Raji (cell line): ENCODE results near the gene OR6N2.

Experiments
- POLR2A ChIP-seq: IDR thresholded peaks from 2 replicates; pipeline ENCODE4 v1.6.1; 2011; ENCODE audit warnings: low read depth, low read length, control low read depth; ENCODE audit not compliant: insufficient read depth

Gene OR6N2

DNA sequence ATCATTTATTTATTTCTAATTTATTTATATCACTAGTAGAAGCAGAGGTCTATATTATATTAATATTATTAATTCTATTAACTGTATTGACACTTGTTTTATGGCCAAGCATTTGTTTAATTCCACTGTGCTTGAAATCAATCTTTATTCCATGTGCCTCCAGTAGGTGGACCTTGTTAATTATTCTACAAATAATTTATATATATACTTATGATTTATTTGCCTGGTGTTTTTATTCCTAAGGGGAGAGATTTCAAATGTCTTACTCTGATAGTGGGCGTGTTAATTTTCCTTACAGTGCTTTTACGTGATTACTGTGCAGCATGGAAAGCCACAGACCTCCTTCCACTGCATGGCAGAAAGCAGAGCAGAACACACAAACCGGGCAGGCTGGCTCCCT lies 17.5 kb upstream of the OR6N2 start:
- no peak for TF ChIP-seq POLR2A

DNA sequence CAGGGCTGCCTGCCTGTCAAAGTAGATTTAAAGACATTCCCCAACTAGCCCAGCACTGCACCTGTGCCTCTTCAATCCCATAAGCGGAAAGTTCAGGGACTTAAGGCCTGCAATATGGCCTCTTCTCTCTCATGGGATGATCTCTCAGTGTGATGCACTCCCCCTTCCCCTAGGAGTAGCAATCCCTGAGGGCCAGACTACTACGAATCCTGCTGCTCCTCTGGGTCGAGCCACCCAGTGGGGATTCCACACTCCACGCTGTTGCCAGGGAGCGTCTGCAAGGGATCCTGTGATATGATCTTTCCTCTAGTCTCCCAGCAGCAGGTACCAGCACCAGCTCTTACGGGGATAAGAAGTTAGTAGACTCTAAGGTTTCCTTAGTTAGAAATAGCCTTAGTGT lies 13.2 kb upstream of the OR6N2 start:
- no peak for TF ChIP-seq POLR2A

DNA sequence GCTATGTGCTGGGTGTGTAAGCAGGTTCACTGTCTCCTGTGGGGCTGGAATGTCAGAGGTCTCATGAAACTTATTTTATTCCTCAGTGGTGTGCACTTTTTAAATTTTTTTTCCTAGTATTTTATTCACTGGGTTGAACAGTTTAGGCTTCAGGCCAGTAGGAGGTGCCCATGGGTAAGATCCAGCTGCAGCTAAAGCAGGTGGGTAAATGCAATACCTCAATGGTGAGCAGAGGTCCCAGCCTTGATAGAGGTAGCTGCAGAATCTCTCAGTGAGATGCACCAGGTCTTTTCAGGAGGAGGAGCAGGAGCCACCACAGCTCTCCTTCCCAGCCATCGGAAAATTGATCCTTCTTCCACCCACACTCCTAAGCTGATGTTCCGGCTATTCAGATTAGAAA lies 12.6 kb upstream of the OR6N2 start:
- TF ChIP-seq POLR2A, result no peak

DNA sequence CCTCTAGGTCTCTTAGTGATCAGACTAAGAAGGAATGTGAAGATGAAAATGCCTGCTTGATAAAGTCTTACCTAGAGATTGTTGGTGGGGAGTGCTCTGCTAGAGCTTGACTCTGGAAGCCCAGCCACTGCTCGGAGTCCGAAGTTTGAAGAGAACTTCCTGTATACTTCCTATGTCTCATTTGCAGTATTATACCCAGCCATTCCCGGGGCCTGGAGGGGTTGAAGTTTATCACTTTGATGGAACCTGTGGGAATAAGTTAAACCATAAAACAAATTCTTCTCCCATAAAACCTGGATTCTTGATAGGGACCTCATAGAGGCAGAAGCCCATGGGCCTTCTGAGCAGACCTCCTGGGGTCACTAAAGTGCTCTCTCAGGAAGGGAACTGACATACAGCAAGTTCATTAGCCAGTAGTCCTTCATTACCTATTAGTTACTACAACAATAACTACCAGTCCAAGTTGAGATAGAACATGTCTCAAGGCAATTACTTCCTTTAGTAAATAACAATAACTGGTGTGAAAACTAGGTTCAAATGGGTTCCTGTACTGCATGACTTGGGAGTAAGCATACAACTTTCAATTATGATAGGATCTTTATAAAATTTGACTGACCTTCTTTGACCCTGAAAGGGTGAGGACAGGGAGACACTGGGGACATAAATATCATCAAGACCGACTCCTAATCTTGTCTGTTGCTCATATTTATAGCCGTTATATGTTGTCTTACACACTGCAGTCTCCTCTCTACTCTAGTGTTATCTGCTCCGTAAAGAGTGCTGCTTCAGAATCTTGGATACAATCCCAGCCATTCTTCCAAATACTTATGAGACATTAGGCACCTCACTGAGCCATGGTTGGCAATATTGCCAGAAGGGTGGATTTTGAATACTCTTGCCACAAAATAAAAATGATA lies 8.8 kb downstream of the OR6N2 start, which contains the start of gene OR6N1:
Gene OR6N1, minus strand, starts transcription at position 246 of the 917 bp plus-strand sequence. CDS start 5,513 bp downstream, outside the sequence.
- no peak for TF ChIP-seq POLR2A

DNA sequence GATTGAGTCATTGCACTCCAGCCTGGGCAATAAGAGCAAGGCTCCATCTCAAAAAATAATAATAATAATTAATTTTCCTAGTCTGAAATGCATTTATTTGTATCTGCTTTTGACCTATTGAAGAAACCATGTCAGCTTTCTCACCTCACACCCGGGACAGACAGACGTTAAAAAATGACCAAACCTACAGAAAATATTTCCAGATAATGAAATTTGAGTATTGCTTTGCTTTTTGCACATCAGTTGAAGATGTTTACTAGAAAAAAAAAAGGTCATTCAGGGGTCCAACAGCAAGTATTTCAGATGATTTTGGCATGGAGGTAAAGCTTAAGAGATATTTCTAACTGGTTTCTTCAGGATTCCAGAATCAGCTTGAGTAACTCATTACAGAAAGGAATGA lies 26.6 kb downstream of the OR6N2 start, which contains the start of gene OR6K6:
Gene OR6K6, plus strand, starts transcription at position 301 of the 400 bp plus-strand sequence. CDS start 168 bp downstream, outside the sequence.
- TF ChIP-seq POLR2A, result no peak

DNA sequence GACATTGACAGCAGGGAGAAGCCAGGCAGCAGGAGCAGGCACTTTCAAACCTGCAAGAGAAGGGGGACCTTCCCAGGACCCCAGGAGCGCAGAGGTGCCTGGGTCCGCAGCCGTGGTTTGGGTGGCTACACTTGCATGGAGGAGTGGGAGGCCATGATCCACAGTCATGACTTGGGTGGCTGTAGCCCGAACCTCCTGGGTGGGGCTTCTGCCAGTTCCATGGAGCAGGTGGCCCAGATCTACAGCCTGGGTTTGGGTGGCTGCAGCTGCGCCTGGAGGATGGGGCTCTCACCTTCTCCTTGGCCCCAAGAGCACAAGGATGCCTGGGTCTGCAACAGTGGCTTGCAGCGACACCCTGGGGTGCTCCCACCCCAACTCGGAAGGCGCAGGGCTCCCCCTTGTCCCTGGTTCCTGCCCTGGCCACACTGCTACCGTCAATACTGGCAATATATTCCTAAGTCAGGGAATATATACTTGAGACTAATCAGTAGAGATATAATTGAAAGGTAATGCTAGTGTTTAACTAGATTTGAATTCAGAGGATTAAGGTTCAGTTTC lies 28.8 kb downstream of the OR6N2 start:
- no peak for TF ChIP-seq POLR2A

DNA sequence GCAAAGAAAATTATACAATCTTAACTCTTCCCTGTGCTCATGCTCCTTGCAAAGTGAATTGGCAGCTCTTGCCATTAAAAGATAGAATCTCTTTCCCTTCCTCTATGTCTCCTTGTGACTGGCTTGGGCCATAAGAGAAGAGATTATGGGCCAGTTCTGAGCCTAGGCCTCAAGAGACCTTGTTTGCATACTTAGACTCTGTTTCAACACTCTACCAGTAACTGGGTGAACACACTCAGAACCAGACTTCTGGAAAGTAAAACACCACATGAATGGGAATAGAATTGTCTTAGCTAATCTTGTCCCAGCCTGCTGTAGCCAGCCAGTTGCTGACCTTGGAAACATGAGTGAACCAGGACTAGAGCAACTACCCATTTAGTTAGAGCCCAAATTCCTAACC lies 45.2 kb downstream of the OR6N2 start:
- no peak for TF ChIP-seq POLR2A

DNA sequence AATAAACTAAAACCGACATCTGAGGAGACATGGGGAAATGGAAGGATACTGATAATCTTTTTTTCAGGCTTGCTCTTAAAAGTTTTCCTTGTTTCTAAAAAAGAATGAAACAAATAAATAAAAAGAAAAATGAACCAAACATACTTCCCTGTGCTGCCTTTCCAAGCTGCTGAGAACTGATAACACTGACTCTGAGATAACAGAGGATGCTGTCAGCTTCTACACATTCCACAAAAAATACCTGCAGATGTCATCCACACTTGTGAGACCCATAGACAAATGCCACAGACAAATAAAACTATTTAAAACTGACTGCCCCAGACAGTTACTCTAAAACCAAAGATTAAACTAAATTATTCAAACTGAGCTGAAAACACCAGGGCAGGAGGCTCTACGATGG lies 48.5 kb downstream of the OR6N2 start:
- no peak for TF ChIP-seq POLR2A

DNA sequence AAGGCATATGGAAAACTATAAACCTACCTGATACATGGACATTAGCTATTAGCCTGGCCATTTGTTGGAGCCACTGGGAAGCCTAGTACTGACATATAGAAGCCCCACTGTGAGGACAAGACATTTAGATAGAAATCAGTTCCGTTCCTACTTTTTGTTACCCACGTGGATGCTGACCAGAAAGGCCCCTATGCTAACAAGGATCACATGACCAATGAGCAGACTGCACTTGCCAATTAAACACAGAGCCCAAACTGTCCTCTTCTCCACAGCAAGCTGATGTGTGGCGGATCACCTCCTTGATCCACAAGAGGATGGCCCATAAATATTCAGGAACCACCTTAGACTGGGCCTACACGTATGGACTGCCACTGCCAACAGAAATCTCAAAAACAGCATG lies 49.3 kb downstream of the OR6N2 start:
- no peak for TF ChIP-seq POLR2A

DNA sequence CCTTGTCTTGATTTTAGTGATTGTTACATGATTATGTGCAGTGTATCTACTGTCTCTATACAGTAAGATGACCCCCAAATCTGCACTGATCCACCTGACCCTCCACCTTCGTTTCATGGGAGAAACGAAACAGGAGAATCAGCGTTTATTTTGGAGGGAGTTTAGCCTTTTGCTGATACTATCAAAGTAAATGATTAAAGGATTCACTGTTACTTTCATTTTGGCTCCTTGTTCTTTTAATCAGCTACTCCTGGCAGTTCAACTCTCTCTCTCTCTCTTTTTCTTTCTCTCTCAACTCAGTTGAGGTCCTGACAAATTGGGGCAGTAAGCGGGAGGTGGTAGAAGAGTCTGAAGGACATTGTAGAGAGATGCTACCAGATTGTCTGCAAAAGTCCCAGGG lies 50.6 kb downstream of the OR6N2 start:
- TF ChIP-seq POLR2A, result no peak

DNA sequence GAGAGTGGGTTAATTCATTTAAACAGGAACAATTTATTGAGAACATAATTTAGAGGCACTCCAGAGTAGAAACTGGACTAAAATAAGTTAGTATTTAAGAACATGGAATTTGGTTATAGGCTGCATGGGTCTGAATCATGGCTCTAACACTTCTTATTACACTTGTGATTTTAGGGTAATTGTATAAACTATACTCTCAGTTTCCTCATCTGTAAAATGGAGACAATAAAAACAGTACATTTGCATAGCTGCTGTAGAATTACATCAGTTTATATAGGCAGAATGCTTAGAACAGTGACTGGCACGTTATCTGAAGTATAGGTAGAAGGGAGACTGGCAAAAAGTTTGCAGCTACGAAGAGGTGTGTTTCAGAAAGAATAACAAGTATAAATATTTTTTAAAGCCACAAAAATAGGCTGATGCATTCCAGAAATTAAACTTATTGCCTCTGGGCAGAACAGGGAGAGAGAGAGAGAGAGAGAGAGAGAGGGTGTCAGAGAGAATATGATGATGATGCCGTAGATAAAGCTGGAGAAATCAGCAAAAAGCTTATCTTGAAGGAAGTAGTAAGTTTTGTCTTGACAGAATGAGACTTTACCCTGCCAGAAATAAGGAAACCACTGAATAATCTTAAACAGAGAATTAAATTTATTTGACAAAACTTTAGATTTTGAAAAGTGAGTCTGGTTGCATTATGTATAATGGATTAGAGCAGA lies 52.3 kb downstream of the OR6N2 start:
- no peak for TF ChIP-seq POLR2A

DNA sequence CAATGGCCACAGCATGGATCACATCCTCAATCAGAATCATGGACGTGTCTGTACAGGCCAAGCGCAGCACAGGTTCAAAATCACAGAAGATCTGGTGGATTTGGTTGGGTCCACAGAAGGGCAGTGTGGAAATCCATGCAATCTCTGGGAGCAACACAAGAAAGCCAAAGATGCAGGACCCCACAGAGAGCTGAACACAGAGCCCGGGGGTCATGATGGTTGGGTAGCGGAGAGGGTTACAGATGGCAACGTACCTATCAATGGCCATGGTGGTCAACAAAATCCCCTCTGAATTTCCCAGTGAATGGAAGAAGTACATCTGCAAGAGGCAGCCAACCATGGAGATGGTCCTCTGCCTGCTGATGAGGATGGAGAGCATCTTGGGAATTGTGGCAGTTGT lies 56.6 kb downstream of the OR6N2 start:
- TF ChIP-seq POLR2A, result no peak
